Left renal cortex interstitium (tissue), 4 donors: Measurements from ENCODE around the gene ANKRD36B. TPM values are rescaled to one million over a fixed set of nuclear protein-coding genes. Genes with fewer than 3 reads are reported as not detected.
A peak's percentile ranks its signal among the peaks of the same experiment; 100 is the strongest.
"Not testable (repeated sequence)": the region's sequence is repeated elsewhere in the genome, so short reads cannot be mapped to it uniquely, and the experiment has no call there.

ENCODE experiments used
- DNase-seq, 4 donors: peaks; one replicate each; pipeline ENCODE4 v3.0.0-alpha.2; 2013; ENCODE audit warnings: low read depth in 4 of 4, low spot score in 2 of 4, missing footprints in 1 of 4
- polyA plus RNA-seq, 4 donors: library from polyadenylated mRNA; unstranded; fragments of 120-200 nt; gene quantifications; one replicate each; pipeline ENCODE4 v1.2.1, GENCODE V29; 2013; ENCODE audit not compliant: insufficient read length in 4 of 4

The ANKRD36B gene
- 10 to 100 TPM; 13.7 to 42.9 (median 26.2) TPM for polyA plus RNA-seq

- peak; percentile 17 to 58 (median 26) for DNase-seq
These were observed at the start of gene ANKRD36B for GRCh38 chr2:97589598-97590510. TSS of gene ANKRD36B (minus strand) at chr2:97589877. CDS start at chr2:97589685, 192 bp downstream.

- DNase-seq, result not testable (repeated sequence)
These were observed 36.4 kb upstream of the ANKRD36B start for GRCh38 chr2:97626049-97626430.

- DNase-seq, result not testable (repeated sequence)
These were observed 35.8 kb upstream of the ANKRD36B start for GRCh38 chr2:97625354-97626048.

GRCh38 chr2:97622976-97623375, 33.3 kb upstream of the ANKRD36B start:
- DNase-seq, result not testable (repeated sequence)

GRCh38 chr2:97620492-97620891, 30.8 kb upstream of the ANKRD36B start:
- not testable (repeated sequence) for DNase-seq

GRCh38 chr2:97618939-97619827, 29.5 kb upstream of the ANKRD36B start:
- DNase-seq, result not testable (repeated sequence)

GRCh38 chr2:97617911-97618310, 28.2 kb upstream of the ANKRD36B start:
- DNase-seq, result no peak

GRCh38 chr2:97615746-97616145, 26.1 kb upstream of the ANKRD36B start:
- not testable (repeated sequence) for DNase-seq

GRCh38 chr2:97611895-97612294, 22.2 kb upstream of the ANKRD36B start:
- DNase-seq, result not testable (repeated sequence)

GRCh38 chr2:97608745-97609144, 19.1 kb upstream of the ANKRD36B start:
- DNase-seq, result not testable (repeated sequence)

- not testable (repeated sequence) for DNase-seq
These were observed 16.1 kb upstream of the ANKRD36B start for GRCh38 chr2:97605524-97606339.

- DNase-seq, result not testable (repeated sequence)
These were observed 15.4 kb upstream of the ANKRD36B start for GRCh38 chr2:97605109-97605508.

GRCh38 chr2:97601537-97601936, 11.9 kb upstream of the ANKRD36B start:
- not testable (repeated sequence) for DNase-seq

- not testable (repeated sequence) for DNase-seq
These were observed 6.5 kb upstream of the ANKRD36B start for GRCh38 chr2:97596180-97596579.

GRCh38 chr2:97593520-97593919, 3.8 kb upstream of the ANKRD36B start:
- DNase-seq, result not testable (repeated sequence)

GRCh38 chr2:97590515-97591394, 1.1 kb upstream of the ANKRD36B start:
- peak; percentile 65 to 84 (median 82) for DNase-seq

GRCh38 chr2:97589257-97589597, 450 bp downstream of the ANKRD36B start:
- DNase-seq, result not testable (repeated sequence)

- DNase-seq, result not testable (repeated sequence)
These were observed 24.0 kb downstream of the ANKRD36B start for GRCh38 chr2:97565674-97566073.

- DNase-seq, result not testable (repeated sequence)
These were observed 37.3 kb downstream of the ANKRD36B start for GRCh38 chr2:97552406-97552805.
